Measurements from ENCODE around the gene PTPRZ1.

GRCh38 chr7:122082670-122083069, 209.7 kb downstream of the PTPRZ1 start:
- no peak for TF ChIP-seq CSRNP3 (CRISPR knock-in tag; IDR thresholded peaks at IDR 0.05)
- no peak for TF ChIP-seq GLIS3 (CRISPR knock-in tag; IDR thresholded peaks at IDR 0.05)

Data from SK-N-SH treated with all-trans-retinoic acid at 6 μM for 48 hours (cell line).